ENCODE data around the gene GHRHR.

GHRHR gene

DNA sequence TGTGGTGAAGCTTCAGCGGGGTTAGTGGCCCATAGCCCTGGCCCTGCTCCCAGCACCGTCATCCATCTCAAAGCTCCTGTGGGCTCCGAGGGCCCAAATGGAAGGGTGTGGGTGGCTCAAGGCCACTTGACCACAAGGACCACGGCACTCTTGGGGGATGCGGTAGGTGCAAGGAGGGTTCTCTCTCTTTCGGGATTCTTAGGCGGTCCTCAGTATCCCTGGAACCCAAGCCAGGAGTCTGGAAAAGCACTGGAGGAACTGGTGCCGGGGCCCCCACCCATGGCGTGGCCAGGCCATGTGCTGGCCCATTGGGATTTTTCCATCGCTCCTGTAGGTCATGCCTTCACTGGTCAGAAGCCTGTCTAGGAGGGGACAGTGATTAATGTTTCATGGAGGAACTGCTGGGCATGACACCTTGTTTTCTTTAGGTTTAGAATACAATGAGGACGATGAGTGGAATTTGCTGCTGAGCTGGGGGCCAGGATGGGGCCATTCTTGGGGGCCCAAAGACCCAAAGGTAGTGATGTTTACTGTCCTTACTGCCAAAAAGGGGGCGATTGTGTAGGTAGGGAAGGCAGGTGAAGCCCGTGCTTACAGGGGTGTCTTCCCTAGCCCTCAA, 35.4 kb upstream of the GHRHR start:
- no peak for DNase-seq (ENCODE audit: low spot score)

DNA sequence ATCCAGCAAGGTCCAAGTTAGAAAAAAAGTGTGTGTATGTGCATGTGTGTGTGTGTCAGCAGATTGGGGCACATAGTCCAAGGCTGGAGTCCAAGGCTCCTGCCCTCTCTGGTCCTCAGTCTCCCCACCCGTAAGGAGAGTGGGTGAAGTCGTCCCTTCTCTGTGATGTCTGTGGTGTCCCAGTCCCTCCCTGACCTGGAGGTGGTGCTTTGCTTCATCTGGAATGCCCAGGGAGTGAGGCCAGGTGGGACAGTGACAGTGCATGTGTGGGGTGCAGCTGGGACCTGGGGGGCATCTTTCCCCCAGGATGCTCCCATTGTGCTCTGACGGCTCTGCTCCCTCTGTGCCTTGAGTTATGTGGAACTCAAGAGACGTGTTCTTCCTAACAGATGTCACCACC, 34.1 kb upstream of the GHRHR start:
- DNase-seq (ENCODE audit: low spot score) = no peak

DNA sequence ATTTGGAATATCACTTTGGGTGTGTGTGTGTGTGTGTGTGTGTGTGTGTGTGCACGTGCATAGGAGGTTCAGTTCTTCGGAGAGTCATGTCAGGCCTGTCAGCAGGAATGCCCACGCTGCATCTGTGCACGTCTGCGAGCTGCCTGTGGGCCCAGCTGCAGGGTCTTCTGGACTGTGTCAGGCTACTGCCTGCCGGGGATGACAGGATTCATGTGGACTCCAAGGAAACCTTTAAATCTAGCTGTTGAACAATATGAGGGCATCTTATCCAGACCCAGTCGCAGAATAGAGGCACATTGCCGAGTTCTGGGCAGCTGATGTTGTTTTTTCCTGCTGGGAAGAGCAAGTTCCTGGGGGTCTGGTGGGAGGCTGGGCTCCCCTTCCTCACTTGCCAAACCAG, 33.1 kb upstream of the GHRHR start:
- DNase-seq (ENCODE audit: low spot score) = no peak

DNA sequence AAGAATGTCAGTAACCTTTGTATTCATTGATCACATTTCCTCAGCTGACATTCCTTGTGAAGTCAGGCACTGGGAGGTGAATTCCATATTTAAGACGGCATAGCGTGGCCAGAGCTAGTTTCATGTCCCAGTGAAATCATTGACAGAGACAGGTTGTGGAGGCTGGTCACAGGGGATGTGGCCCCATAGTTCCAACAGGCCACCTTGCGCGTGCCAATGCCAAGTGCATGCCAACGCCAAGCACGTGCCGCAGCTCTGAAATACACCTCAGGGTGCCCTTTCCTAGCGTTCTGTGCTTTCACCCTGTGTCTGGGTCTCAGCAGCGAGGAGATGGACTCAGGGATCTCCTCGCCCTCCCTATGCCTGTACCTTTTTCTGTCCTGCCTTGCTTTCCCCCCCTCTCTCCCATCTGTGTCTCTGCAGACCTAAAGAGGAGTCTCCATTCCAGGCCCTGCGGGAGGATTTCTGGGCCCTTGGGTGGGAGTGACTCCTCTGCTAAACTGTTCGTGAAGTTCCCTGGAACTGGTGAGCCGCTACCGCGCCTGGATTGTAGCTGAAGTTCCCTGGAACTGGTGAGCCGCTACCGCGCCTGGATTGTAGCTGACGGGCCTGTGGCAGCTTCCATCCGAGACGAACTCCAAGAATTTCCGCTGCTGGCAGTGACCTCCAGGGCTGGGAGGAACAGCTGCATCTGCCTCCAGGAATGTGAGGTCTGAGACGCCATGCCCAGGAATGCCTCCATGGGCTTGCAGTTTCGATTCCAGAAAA, 32.4 kb upstream of the GHRHR start:
- DNase-seq (ENCODE audit: low spot score) = no peak

DNA sequence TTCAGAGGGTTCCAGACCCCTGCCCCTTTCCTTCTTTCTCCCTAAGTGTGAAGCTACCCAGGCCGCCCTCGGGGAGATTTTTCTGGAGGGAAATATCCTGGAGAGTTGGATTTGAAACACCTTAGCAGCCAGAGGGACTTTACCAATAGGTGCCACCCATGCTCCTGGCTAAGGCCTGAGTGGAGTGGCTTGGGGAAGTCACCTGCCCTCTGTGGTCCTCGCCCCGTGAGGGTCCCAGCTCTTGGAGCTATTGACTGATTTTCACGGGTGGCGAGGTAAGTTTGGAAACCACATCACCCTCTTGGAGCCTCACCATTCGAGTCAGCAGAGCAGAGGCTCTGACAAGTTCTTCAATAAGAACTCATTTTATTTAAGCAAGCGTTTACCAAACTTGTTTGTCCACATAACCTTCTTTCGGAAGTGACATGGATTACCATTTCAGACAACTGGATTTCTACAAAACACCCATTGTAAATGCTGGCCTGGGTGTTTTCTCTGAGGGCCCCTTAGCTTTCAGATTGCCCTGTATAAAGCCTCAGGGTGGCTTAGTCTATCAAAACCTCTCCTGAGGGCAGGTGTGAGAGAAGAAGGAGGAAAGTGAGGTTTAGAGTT, 31.7 kb upstream of the GHRHR start:
- DNase-seq (ENCODE audit: low spot score) = no peak

DNA sequence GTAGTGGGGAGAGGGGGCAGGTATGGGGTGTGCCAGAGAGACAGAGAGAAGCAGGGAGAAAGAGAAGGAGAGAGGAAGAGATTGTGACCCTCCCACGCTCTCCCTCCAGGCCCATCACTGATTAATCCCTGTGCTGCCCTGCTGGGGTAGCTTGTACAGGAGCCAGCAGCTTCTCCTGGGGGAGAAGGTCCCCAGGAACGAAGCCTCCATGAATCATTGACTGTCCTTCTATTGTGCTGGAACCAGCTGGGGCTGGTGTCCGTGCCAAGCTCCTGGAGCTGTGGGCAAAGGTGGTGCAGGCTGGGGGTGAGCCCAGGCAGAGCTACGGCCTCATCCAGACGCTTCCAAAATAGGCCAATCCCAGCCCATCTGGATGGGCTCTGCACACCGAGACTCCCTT, 31.2 kb upstream of the GHRHR start:
- no peak for DNase-seq (ENCODE audit: low spot score)

DNA sequence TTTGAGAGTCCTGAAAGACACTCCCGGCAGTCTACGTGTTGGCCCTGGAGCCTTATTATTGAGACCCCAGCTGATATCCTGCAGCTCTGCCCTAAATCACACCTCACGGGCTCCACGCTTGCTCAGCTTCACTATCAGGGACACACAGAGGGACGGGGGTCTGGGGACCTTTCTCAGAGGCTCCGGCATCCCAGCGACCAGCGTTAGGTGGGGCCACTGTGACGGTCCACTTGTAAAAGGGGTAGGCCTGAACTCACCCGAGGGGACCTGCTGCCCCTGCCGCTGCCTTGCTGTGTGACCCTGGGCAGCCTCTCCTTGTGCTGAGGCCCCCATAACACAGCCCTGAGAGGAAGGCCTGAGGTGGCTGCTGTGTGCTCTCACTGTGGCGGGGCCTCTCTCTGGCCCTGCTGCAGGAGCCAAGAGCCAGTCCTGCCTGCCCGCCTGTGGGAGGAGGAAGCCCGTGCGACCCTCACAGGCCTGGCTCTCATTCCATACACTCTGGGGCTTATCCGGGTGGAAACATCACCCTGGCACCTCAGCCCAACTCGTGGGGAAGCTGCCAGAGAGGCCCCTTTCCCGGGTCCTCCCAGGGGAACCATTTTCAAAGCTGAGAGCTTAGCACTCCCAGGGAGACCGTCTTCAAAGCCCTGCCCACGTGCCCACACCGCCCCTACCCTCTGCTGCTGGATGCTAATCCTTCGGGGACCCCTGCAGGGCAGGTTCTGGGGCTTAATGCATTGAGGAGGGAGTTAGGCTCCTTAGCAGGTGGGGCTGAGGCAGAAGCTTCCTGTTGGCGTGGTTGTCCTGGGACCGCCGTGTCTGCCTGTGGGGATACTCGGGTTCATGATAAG, 30.4 kb upstream of the GHRHR start:
- DNase-seq (ENCODE audit: low spot score) = no peak

DNA sequence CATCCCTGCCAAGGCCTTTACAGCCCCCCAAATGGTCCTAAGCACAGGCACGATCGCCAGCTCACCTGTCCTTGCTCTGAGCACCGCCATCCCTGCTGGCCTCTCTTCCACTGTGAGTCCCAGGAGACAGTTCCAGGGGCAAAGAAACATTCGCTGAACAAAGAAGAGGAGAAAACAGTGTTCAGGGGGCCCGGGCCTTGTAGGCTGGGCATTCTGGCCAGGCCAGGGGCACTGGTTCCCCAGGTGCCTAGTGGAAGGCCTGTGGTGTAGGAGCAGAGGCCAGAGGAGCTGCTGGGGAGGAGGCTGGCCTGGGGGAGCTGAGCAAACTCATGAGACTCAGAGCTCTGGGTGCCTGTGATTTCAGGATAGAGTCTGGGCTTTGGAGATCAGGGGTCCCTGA, 29.5 kb upstream of the GHRHR start:
- no peak for DNase-seq (ENCODE audit: low spot score)

DNA sequence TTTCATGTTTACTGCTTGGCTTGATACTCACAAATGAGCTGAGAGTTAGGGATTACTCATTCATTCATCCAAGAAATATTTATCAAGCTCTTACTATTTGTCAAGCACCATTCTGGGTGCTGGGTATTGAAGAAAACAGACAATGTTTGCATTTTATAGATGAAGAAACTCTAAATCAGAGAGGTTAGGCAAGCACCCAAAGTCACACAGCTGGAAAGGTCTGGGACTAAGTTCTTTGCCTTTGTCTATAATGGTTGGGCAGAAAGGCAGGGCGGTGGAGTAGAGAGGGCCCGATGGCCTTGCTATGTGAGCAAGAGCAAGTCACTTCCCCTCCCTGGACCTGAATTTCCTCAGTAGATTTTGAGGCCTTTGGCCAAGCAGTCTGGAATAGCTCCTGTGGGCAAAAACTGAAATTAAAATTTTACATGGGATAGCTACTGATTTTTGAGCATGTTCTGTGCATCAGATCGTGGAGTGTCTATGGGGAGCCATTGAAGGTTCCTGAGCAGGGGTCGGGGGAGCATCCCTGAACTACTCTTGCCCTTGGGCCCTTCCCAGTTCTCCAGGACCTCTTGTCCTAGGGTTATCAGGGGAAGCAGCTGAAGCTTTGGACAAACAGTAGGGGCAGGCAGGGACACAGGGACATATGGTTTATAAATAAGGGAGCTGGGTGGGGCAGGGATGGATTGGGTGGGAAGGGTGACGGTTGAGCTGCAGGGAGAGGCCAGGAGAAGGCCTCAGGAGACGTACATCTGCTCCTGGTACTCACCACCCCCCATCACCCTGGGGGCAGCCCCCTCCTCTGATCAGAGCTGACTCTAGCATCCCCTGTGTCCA, 28.8 kb upstream of the GHRHR start:
- DNase-seq (ENCODE audit: low spot score) = no peak

DNA sequence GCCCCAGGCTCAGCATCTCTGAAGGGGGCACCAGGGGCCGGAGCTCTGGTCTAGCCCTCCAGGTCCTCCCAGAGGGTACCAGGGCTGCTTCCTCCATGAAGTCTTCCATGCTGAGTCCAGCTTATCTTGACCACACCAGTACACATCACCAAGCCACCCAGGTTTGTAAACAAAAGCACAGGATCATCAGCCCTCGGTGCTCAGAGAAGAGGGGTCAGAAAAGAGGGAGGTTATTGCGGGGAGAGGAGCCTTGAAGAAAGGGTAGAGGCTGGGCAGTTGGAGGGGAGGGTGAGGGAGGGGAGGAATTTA, 28.2 kb upstream of the GHRHR start:
- DNase-seq (ENCODE audit: low spot score) = no peak

DNA sequence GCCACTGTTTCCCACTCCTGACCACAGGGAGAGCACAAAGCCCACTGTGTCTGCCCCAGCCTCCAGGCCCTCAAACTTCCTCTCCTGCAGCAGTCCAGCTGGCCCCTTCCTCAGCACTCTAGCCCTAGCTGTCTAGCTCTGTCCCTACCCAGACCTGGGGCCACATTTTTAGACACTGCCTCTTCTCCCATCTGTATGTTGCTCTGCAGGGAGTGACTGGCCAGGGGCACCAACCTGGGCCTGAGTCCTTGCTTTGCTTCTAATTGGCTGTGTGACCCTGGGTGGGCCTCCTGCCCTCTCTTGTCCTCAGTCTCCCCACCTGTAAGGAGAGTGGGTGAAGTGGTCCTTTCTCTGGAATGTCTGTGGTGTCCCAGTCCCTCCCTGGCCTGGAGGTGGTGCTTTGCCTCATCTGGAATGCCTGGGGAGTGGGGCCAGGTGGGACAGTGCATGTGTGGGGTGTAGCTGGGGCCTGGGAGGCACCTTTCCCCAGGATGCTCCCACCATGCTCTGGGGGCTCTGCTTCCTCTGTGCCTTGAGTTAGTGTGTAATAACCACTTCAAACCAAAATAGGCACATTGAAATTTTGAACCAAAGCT, 27.0 kb upstream of the GHRHR start:
- DNase-seq (ENCODE audit: low spot score) = no peak

DNA sequence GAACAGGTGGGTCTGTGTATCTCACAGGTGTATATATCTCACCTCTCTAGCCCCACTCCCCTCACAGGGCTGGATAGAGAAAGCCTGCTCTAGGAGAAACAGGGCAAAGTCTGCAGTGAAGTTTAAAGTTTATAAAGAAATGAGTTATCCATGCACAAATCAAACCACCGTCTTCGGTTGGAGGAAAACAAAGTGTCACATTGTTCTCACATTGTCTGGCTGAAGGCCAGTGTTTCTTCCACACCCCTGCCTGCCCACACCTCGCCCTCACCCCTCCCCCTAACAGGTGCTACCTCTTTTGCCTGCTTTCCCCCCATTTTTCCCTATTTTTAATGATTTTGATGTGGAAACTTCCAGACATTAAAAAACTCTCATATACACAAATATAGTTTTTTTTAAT, 26.3 kb upstream of the GHRHR start:
- DNase-seq (ENCODE audit: low spot score) = no peak

DNA sequence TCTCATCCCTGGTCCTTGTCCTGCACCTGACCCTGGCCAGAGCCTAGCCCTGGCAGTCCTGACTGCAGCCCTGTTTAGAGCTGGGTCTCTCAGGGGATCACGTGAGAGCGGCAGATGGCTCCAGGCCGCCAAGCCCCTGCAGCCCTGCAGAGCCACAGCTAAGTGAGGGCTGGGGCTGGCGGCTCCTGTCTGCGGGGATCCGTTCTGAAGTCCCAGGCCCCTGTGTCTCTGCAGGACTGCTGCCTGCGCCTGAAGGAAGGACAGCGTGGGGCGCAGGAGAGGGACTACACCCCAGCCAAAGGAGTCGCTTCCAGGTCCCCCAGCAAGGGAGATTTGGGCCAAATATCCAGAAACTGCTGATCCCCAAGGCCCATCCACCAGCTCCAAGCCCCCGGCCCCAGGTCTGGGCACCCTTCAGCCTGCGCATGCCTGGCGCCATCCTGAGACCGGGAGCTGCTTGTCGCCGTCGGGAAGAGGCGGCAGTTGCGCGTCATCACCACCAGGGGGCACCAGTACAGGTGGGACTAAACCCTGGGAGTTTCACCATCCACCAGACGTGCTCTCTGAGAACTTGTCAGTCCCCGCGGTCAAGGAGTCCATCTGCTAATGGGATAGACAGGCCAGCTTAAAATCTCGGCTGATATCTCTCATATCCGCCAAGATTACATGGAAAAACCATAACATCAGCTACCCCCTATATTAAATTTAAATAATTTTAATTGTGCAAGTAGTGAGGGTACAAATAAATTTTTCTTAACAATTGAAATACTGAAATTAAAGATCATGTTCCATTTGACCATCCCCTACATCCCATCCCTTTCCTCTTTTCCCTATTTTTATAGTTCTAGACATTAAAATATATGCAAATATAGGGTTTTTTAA, 25.1 kb upstream of the GHRHR start:
- peak; percentile 77 for DNase-seq (ENCODE audit: low spot score)

DNA sequence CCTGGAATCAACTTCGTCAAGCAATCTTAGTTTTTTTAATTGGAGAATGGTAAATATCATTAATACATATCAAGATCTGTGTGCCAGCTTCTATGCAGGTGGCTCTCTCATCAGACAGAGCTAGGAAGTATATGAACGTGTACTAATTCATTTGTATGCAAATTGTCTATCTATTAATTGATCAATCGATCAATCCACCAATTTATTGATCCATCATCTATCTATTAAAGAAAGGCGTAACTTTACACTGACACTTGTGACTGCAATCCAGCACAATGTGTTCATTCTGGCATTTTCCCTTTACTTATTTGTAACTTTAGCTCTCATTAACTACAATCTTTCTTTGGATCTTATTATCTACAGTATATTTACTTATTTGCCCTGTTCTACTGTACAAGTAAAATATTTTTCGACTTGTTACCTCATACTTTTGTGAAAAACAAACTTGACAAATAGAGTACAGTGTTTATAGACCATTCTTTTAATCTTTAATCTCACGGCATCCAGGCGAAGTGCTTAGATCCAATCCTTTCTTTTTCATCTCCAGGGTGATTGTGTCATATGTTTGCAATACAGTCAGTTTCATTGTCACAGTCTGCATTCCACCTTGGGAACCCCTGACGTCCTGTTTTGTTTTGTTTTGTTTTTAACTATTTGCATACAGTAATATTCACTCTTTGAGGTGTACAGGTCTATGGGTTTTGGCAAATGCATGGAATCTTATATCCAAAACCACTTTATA, 22.0 kb upstream of the GHRHR start:
- no peak for DNase-seq (ENCODE audit: low spot score)

DNA sequence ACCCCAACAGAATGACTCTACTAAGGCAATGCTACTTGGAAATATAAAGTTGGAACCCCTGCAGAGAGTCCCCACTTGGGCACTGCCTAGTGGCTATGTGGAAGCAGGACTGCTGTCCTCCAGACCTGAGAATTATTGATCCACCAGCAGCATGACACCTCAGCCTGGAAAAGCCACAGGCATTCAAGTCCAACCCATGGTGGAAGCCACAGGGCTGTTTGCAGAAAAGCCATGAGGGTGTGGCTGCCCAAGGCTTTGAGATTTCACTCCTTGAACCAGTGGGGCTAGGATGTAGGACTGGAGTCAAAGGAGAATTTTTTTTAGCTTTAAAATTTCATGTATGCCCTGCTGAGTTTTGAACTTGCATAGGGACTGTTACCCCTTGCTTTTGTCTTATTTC, 13.6 kb upstream of the GHRHR start:
- no peak for DNase-seq (ENCODE audit: low spot score)

DNA sequence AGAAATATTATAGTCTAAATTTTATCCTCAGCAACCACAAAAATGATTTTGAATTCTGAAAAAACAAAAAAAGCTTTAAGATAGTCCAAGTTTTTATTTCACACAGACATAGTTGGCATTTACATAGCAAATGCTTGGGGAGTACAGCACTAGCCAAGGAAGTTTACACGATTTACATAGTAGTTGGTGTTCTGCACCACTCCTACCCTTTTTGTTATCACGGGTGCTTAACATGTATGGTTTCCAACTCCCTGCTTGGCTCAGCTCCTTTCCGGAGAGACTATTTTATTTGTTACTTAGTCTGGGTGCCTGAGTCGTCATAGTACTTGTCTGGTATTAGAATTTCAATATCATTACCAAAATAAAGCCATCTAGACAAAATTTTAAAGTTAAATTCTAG, 8.8 kb upstream of the GHRHR start:
- no peak for DNase-seq (ENCODE audit: low spot score)

DNA sequence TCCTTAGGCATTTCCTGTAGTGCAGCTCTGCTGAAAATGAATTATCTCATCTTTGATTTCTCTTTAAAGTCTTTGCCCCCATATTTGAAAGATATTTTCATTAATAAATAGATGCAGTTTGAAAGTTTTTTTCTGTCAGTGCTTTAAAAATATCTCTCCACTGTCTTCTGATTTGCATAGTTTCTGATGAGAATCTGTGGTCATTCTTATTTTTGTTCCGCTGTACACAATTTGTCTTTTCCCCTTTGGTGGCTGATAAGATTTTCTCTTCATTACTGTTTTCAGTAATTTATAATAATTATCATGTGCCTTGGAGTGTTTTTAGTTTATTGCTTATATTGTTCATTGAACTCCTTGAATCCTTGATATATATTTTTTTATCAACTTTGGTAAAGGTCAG, 7.0 kb upstream of the GHRHR start:
- DNase-seq (ENCODE audit: low spot score) = no peak

DNA sequence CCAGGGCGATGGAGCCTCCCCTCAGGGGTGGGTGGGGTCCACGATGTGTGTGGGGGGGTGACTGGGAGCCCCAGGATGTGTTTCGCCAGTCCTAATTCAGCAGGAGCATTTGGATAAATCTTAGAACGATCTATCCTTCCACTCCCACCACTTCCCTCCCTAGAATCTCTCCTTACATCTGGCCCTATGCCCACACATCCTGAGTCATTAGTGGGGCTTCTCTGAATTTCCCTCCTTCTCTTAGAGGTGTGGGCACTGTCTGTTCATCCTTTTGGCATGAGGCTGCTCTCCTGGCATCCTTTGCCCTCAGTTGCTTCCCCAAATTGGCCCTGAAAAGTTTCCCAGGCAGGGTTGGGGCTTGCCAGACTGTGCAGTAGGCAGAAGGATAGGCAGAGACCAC, 1.6 kb downstream of the GHRHR start:
- no peak for DNase-seq (ENCODE audit: low spot score)

DNA sequence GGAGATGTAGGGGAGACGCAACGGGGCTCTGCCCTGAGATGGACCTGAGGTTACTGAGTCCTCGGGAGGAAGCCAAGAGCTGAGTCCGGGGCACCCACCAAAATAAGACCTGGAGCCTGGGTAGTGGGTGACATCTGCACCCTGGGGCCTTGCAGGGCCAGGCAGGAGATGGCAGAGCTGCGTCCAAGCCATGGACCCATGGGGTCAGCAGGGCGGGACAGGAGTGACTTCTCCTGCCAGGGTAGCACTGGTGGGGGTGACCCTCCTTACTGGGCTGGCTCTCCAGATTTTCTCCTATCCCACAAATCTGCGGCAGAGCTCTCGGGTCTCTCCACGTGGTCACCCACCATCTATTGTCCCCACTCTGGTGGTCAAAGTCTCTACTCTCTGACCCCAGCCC, 2.1 kb downstream of the GHRHR start:
- no peak for DNase-seq (ENCODE audit: low spot score)

DNA sequence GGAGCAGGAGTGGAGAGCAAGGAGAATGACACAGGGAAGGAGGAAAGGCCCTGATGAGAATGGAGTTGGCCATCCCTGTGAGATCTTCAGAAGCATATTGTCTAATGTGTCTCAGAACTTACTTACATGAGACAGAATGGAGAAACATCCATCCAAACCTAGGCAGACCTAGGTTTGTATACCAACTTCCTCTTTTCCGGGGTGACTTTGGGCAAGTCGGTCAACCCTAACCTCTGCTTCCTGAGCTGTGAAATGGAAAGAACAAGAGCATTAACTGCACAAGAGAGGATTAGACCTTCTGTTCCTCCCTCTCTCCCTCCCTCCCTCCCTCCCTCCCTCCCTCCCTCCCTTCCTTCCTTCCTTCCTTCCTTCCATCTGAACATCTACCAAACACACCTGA, 4.5 kb downstream of the GHRHR start:
- peak; percentile 50 for DNase-seq (ENCODE audit: low spot score)

All from germinal center (tissue), 1 donor.